ENCODE results near the gene CAAP1. TPM values are rescaled to one million over a fixed set of nuclear protein-coding genes. Genes with fewer than 3 reads are reported as not detected.

CAAP1 gene
- total RNA-seq, 2 experiments from 2014 or later, result 17.7 to 18.6 TPM

DNA sequence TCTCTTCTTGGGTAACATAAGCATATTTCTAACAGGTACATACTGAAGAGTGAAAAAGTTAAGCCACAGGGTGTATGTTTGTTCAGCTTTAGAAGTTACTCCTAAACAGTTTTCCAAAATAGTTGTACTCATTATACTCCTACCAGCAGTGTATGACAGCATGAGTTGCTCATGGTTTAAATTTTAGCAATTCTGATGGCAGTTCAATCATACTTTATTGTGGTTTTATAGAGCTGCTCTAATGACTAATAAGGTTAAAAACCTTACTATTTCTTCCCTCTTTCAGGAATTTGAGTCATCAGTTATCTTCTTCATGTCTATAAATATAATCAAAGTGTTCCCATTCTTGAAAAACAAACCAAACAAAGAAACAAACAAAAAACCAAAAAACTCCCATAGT, 81.5 kb downstream of the CAAP1 start:
- no peak for DNase-seq
- no peak overlapping the region for H3K4me3 Mint-ChIP-seq
- H3K9me3 Mint-ChIP-seq, result peaks cover 3% of the 10 kb centered on the region
- ATAC-seq (ENCODE audit: low read depth), result no peak
- POLR2A ChIA-PET, result no interaction called here
- no peaks in the 10 kb centered on the region for H3K4me1 Mint-ChIP-seq
- no peaks in the 10 kb centered on the region for H3K36me3 Mint-ChIP-seq
- H3K27ac Mint-ChIP-seq, result no peak overlapping the region
- peaks cover 5% of the 10 kb centered on the region for H3K27me3 Mint-ChIP-seq

DNA sequence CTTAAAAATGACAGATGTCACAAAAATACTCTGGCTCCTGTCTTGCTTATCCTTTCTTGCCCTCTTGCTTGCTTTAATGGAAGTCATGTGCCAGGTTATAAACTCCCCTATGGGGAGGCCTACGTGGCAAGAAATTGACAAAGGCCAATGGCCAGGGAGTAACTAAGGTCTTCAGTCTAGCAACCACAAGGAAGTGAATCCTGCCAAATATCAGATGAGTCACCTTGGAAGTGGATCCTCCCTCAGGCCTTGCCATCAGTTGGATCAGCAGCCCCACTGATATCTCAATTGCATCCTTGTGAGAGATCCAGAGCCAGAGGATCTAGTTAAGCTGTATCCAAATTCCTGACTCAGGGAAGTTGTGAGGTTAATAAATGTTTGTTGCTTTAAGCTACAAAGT, 82.8 kb downstream of the CAAP1 start:
- Mint-ChIP-seq H3K27me3 (peaks cover 5% of the 10 kb centered on the region), H3K4me1 (no peaks in the 10 kb centered on the region), H3K4me3 (no peak overlapping the region), H3K9me3 (peaks cover 3% of the 10 kb centered on the region), H3K36me3 (no peaks in the 10 kb centered on the region), H3K27ac (no peak overlapping the region)
- DNase-seq (no peak), ATAC-seq (ENCODE audit: low read depth) (no peak)
- POLR2A ChIA-PET, result no interaction called here

DNA sequence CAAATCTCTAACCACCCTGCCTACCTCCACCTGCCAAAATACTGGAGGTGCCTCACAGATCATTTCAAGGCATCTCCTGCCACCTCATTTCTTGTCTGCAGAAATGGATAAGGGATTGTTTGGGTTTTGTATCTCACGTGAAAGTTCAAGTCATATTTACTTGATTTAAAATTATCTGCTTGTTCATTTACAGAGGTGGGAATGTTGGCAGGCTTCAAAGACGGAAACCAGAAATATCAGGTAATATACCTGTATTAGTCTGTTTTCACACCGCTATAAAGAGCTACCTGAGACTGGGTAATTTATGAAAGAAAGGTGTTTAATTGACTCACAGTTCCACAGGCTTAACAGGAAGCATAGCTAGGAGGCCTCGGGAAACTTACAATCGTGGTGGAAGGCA, 85.4 kb downstream of the CAAP1 start:
- POLR2A ChIA-PET, result no interaction called here
- Mint-ChIP-seq H3K36me3 (no peaks in the 10 kb centered on the region), H3K9me3 (peaks cover 3% of the 10 kb centered on the region), H3K27ac (no peak overlapping the region), H3K4me3 (no peak overlapping the region), H3K27me3 (peaks cover 5% of the 10 kb centered on the region), H3K4me1 (no peaks in the 10 kb centered on the region)
- ATAC-seq (ENCODE audit: low read depth), result no peak
- no peak for DNase-seq

- Mint-ChIP-seq H3K27me3 (no peaks in the 10 kb centered on the region), H3K27ac (no peak overlapping the region), H3K4me3 (no peak overlapping the region), H3K9me3 (no peaks in the 10 kb centered on the region), H3K36me3 (no peaks in the 10 kb centered on the region), H3K4me1 (no peaks in the 10 kb centered on the region)
- no peak for DNase-seq
- ATAC-seq (ENCODE audit: low read depth), result no peak
- POLR2A ChIA-PET, result no interaction called here
These were observed 89.7 kb downstream of the CAAP1 start for GRCh38 chr9:26802921-26803320.

- POLR2A ChIA-PET, result no interaction called here
- no peaks in the 10 kb centered on the region for H3K36me3 Mint-ChIP-seq
These were observed 90.8 kb downstream of the CAAP1 start for GRCh38 chr9:26801772-26802171.

GRCh38 chr9:26800322-26800721, 92.3 kb downstream of the CAAP1 start:
- no peaks in the 10 kb centered on the region for H3K4me1 Mint-ChIP-seq
- no peaks in the 10 kb centered on the region for H3K9me3 Mint-ChIP-seq
- H3K27ac Mint-ChIP-seq, result no peak overlapping the region
- H3K4me3 Mint-ChIP-seq, result no peak overlapping the region
- no peaks in the 10 kb centered on the region for H3K36me3 Mint-ChIP-seq
- no peaks in the 10 kb centered on the region for H3K27me3 Mint-ChIP-seq
- POLR2A ChIA-PET, result no interaction called here
- ATAC-seq (ENCODE audit: low read depth), result no peak
- DNase-seq, result no peak

More at GRCh38 chr9:26801772-26802171, 90.8 kb downstream of the CAAP1 start:
- ATAC-seq (ENCODE audit: low read depth) (no peak), DNase-seq (no peak)
- H3K9me3 Mint-ChIP-seq, result no peaks in the 10 kb centered on the region
- H3K4me3 Mint-ChIP-seq, result no peak overlapping the region
- H3K27ac Mint-ChIP-seq, result no peak overlapping the region
- H3K27me3 Mint-ChIP-seq, result no peaks in the 10 kb centered on the region
- no peaks in the 10 kb centered on the region for H3K4me1 Mint-ChIP-seq

DNA sequence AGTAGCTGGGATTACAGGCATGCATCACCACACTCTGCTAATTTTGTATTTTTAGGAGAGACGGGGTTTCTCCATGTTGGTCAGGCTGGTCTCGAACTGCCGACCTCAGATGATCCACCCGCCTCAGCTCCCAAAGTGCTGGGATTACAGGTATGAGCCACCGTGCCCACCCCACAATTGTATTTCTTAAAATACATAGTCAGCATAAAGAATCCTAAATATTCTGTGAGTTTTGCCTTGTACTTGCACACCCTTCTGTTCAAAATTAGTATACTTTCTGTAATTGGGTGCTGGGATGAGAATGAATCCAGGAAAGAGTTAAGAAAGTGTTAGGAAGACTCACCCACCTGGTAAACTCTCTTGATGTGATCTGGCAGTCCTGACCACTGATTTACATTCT, 101.3 kb downstream of the CAAP1 start:
- Mint-ChIP-seq H3K27ac (no peak overlapping the region), H3K4me1 (no peaks in the 10 kb centered on the region), H3K36me3 (no peaks in the 10 kb centered on the region), H3K27me3 (no peaks in the 10 kb centered on the region), H3K4me3 (no peak overlapping the region), H3K9me3 (no peaks in the 10 kb centered on the region)
- ATAC-seq (ENCODE audit: low read depth) (no peak), DNase-seq (no peak)
- POLR2A ChIA-PET, result no interaction called here

Other genes starting within 250 kb of the CAAP1 start
- gene PLAA, start 54.4 kb upstream of the CAAP1 start, total RNA-seq, result 10 to 100 TPM; 28.3 to 29.8 TPM
- 10 to 100 TPM in 1 of 2 experiments, 1 to 10 TPM in 1; 9.2 to 10.1 TPM for gene IFT74, start 63.6 kb upstream of the CAAP1 start, total RNA-seq
- not detected for gene LRRC19, start 112.9 kb upstream of the CAAP1 start, total RNA-seq
- gene TEK, start 216.4 kb upstream of the CAAP1 start, total RNA-seq, result not detected

Data from activated naive CD8-positive, alpha-beta T cell treated with anti-CD3 and anti-CD28 coated beads, Interleukin-2, amount 10 ng/mL, durations not matched to agents 7 days and 5 days (primary cell).